ENCODE measurements around the gene ADGB. TPM values are rescaled to one million over a fixed set of nuclear protein-coding genes. Genes with fewer than 3 reads are reported as not detected.

The ADGB gene
- not detected in 2 replicates for total RNA-seq

DNA sequence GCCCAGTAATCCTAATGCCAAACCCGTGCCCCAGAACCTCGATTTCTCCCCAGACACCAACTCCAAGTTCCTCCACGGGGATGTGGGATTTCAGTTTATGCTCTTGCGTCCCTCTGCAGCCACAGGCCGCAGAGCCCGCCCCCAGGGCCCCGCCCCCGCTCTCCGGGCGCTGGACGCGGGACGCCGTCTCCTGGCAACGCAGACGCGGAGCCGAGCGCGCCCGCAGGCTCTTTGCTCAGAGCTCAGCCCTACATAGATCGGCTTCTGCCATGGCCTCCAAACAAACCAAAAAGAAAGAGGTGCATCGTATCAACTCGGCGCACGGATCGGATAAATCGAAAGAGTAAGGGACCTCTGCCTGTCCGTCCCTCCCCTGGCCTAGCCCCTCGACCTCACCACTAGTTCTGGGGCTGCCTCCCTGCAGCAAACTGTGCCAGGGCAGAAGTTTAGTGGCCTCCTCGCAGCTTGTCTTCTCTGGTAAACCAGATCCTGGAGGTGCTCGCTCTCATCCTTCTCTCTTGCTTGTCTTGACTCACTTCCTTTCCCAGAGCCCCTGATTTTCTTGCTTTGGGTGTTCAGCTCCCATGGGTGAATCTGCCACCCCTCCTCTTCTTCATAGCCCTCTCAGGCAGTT lies at the start of gene ADGB:
ADGB (plus strand) TSS at position 201 of the 634 bp plus-strand sequence; CDS start at position 270, 69 bp downstream.

Other genes starting within 250 kb of the ADGB start
- gene RAB32, start 55.1 kb upstream of the ADGB start, total RNA-seq, result 117 and 121 TPM in 2 replicates

Measured in bronchus fibroblast of lung (primary cell).